Measurements from ENCODE around the gene SRGAP1.

DNA sequence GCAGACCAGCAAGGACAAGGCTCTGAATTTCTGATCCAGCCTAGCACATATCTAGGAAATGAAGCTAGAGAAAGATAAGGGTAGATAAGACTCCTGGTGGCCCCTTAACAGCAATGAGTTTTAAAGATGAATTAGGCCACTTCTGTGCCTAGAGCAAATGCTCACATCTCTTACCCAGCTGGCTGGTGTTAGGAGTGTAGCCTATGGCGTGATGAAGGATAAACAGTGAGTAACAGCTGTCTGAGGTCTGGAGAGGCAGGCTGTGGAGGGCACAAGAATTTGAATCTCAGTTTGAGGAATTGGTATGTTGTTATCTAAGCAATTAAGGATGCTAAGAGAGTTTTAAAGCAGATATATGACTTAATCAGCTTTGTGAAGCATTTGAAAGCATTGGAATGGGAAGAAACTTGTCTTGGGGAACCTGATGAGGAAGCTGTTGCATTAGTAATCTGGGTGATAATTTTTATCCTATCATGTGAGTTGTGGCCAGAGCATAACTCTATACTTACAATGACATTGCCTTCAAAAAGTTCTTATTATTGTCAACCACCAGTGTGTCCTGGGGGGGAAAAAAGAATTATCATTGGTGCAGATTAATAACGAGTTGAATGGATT lies 161.8 kb downstream of the SRGAP1 start:
- TF ChIP-seq POLR2AphosphoS5 (IDR thresholded peaks at IDR 0.05) (no peak), POLR2A (IDR thresholded peaks at IDR 0.05) (no peak), EP300 (IDR thresholded peaks at IDR 0.05) (no peak)
- TF ChIP-seq, protein P1, sequence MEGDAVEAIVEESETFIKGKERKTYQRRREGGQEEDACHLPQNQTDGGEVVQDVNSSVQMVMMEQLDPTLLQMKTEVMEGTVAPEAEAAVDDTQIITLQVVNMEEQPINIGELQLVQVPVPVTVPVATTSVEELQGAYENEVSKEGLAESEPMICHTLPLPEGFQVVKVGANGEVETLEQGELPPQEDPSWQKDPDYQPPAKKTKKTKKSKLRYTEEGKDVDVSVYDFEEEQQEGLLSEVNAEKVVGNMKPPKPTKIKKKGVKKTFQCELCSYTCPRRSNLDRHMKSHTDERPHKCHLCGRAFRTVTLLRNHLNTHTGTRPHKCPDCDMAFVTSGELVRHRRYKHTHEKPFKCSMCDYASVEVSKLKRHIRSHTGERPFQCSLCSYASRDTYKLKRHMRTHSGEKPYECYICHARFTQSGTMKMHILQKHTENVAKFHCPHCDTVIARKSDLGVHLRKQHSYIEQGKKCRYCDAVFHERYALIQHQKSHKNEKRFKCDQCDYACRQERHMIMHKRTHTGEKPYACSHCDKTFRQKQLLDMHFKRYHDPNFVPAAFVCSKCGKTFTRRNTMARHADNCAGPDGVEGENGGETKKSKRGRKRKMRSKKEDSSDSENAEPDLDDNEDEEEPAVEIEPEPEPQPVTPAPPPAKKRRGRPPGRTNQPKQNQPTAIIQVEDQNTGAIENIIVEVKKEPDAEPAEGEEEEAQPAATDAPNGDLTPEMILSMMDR (IDR thresholded peaks at IDR 0.05): no peak

Data from stomach (tissue), 4 donors.